ENCODE measurements around the gene EP400. TPM values are rescaled to one million over a fixed set of nuclear protein-coding genes. Genes with fewer than 3 reads are reported as not detected.

EP400 gene
- total RNA-seq, 4 donors from 2014 or later: 20.5 to 33.7 (median 23.4) TPM

DNA sequence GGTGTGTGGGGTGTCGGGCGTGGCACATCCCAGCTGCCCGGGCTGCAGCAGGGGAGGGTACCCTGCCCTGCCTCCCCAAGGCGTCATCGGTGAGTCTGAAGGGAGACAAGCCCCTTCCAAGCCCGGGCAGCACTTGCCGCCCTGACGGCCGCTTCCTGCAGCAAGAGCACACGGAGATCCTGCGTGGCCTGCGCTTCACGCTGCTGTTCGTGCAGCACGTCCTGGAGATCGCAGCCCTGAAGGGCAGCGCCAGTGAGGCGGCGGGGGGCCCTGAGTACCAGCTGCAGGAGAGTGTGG lies 30.7 kb upstream of the EP400 start:
- TF ChIP-seq, protein P1, sequence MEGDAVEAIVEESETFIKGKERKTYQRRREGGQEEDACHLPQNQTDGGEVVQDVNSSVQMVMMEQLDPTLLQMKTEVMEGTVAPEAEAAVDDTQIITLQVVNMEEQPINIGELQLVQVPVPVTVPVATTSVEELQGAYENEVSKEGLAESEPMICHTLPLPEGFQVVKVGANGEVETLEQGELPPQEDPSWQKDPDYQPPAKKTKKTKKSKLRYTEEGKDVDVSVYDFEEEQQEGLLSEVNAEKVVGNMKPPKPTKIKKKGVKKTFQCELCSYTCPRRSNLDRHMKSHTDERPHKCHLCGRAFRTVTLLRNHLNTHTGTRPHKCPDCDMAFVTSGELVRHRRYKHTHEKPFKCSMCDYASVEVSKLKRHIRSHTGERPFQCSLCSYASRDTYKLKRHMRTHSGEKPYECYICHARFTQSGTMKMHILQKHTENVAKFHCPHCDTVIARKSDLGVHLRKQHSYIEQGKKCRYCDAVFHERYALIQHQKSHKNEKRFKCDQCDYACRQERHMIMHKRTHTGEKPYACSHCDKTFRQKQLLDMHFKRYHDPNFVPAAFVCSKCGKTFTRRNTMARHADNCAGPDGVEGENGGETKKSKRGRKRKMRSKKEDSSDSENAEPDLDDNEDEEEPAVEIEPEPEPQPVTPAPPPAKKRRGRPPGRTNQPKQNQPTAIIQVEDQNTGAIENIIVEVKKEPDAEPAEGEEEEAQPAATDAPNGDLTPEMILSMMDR (IDR thresholded peaks at IDR 0.05; ENCODE audit: low read depth): no peak

DNA sequence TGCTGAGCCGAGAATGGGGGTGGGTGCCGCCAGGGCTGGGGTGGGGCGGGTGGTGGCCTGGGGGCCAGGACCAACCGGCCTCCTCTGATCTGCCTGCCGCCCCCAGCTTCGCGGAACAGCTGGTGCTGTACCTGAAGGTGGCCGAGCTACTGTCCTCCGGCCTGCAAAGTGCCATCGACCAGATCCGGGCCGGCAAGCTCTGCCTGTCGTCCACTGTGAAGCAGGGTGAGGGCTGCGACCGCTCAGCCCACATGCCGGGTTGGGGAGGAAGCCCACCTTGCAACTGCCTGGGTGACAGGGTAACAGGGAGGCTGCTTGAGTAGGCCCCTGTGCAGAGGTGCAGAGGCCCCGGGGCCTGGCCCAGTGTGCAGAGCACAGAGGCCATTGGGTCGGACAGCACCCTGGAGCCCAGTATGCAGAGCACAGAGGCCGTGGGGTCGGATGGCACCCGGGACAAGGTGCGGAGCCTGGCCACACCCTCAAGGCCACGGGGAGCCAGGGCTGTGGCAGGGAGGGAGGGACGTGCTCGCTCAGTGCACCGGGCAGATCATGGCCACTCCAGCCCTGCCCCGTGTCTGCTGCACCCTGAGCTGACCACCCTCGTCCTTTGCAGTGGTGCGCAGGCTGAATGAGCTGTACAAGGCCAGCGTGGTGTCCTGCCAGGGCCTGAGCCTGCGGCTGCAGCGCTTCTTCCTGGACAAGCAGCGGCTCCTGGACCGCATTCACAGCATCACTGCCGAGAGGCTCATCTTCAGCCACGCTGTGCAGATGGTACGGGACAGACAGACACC lies 30.2 kb upstream of the EP400 start:
- TF ChIP-seq, protein P1 (IDR thresholded peaks at IDR 0.05; ENCODE audit: low read depth): no peak

DNA sequence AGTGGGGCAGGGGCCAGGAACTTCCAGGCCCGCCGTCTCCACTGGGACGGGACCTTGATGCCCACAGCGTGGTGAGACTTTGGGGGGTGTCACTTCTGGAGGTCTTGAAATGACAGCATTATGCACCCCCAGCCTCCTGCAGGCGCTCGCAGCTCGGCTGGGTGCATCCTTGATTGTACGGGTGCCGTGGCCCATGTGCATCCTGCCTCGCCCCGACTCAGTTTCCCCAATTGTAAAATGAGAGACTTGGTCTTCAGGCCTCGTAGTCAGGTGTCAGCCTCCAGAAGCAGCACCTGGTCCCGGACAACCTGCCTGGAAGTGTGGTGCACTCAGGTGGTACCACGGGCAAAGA lies 29.6 kb upstream of the EP400 start:
- TF ChIP-seq, protein P1 (IDR thresholded peaks at IDR 0.05; ENCODE audit: low read depth): no peak

DNA sequence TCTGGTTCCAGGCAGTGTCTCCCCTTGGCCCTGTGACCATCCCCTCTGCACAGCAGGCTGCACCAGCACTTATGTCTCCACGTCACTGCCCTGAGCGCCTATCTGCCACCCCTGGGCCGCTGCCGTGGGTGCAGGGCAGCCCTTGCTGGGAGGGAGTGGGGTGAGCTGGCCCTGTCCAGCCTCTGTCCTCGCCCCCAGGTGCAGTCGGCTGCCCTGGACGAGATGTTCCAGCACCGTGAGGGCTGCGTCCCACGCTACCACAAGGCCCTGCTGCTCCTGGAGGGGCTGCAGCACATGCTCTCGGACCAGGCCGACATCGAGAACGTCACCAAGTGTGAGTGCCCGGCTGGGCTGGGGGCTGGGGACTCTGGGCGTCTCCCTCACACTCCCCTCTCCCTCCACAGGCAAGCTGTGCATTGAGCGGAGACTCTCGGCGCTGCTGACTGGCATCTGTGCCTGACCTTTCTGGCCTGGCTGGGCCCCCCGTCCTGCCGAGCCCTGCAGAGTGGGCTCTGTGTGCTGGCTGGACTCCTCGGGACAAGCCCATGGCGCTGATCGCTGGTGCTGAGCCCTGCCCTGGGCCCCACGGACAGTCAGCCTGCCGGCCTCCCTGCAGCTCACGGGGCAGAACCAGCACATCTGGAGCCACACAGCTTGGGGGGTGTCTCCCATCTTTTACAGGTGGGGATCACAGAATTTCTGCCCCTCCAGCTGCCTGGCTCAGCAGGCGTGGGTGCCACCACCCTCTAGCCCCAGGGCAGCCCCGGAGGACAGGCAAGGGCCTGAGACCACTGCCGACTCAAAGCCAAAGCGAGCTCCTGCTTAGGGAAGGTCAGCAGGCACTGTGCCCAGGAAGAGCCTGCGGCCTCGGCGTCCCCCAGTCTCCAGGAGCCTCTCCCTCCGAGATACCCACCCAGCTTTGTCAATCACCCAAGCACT lies 28.6 kb upstream of the EP400 start:
- TF ChIP-seq, protein P1 (IDR thresholded peaks at IDR 0.05; ENCODE audit: low read depth): no peak

DNA sequence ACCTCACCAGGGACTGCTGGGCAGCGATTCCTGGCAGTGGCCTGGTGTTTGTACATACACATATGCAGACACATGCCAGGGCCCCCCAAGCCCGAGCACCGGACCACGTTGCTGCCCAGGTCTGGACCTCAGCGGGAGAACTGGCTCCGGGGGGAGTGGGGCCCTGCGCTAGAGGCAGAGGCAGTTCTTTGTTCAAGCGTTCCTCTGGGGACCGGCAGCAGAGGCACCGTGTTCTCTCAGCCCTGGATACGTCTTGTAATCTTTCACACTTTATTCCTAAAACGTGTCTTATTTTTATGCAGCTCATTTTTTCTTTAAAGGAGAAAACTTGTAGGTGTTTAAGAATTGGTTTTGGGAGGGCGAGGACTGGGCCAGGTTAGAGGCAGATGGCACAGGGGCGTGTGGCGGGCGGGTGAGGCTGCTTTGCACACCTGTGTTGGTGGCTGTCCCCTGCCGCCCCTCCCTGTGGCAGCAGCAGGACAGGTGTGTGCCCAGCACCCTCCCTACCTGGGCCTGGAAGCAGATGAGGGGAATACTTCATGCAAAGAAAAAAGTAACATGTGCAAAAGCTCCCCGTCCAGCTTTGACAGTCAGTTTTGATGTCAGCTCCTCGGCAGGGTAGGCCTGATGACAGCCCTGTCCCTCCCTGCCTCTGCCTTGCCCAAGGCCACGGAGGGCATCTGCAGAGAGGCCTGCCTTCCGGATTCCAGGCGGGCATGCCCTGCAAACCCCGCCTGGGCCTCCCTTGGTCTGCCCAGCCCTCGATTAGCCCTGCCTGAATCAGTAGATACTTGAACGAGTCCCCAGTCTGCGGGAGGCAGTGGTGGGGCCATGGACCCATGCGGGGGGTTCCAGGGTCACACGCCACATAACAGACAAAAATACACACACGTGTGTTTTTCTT lies 27.6 kb upstream of the EP400 start:
- TF ChIP-seq, protein P1 (IDR thresholded peaks at IDR 0.05; ENCODE audit: low read depth): no peak

- TF ChIP-seq, protein P1 (IDR thresholded peaks at IDR 0.05; ENCODE audit: low read depth): no peak
Observed at GRCh38 chr12:131922772-131923171, 27.0 kb upstream of the EP400 start.
